ENCODE results near the gene SND1. TPM values are rescaled to one million over a fixed set of nuclear protein-coding genes. Genes with fewer than 3 reads are reported as not detected.

Gene SND1
- total RNA-seq, 1 experiment from 2014 or later, result 218 TPM

GRCh38 chr7:127870231-127870907, 218.4 kb downstream of the SND1 start:
- no peaks in the 10 kb centered on the region for H3K27me3 Mint-ChIP-seq (ENCODE audit: low read depth)
- no peaks in the 10 kb centered on the region for H3K27me3 ChIP-seq (ENCODE audit: insufficient read depth, low read length)
- H3K18ac ChIP-seq (ENCODE audit: insufficient read length, low read depth, low read length), result no peak overlapping the region
- no CpG with 5 or more reads among the region's 6 CpGs for WGBS (ENCODE audit: extremely low coverage, insufficient read length, low lambda C conversion rate)
- H3K56ac ChIP-seq (ENCODE audit: insufficient read length, low read depth, low read length), result no peak overlapping the region
- H3K4ac ChIP-seq (ENCODE audit: low read depth, low read length), result no peak overlapping the region
- peaks cover 22 to 27% of the 10 kb centered on the region in 2 experiments for H3K4me1 Mint-ChIP-seq
- H2BK15ac ChIP-seq (ENCODE audit: low read depth, low read length), result no peak overlapping the region
- no peak overlapping the region for H3K9ac ChIP-seq (ENCODE audit: extremely low read depth, insufficient read length, low read length)
- H3K9me3 ChIP-seq (ENCODE audit: control insufficient read depth, low read depth, low read length), result no peaks in the 10 kb centered on the region
- DNase-seq, result no peak
- H2AFZ ChIP-seq (ENCODE audit: low read length), result no peak overlapping the region
- H3K4me1 ChIP-seq (ENCODE audit: insufficient read depth, low read length), result 0 out of 2 replicates have a peak, but pooled peaks cover 6% of the 10 kb centered on the region
- no peaks in the 10 kb centered on the region for H3K23me2 ChIP-seq (ENCODE audit: insufficient read length, low read depth, low read length, poor library complexity, severe bottlenecking)
- no peak overlapping the region for H3K14ac ChIP-seq (ENCODE audit: insufficient read depth, low read length)
- no peak overlapping the region for H4K8ac ChIP-seq (replicated peaks; ENCODE audit: insufficient read length, low read depth, low read length)
- no peak overlapping the region for H3K4me2 ChIP-seq (ENCODE audit: insufficient read depth, insufficient read length, low read length)
- no peak overlapping the region for H2BK12ac ChIP-seq (ENCODE audit: insufficient read length, low read depth, low read length)
- H3K79me2 ChIP-seq (ENCODE audit: insufficient read depth, low read length), result no peaks in the 10 kb centered on the region
- no peak overlapping the region for H3K23ac ChIP-seq (ENCODE audit: insufficient read length, low read depth, low read length)
- no peak overlapping the region for H3T11ph ChIP-seq (ENCODE audit: low read length)
- H2BK120ac ChIP-seq (ENCODE audit: low read depth, low read length, poor library complexity, severe bottlenecking), result no peak overlapping the region
- no peaks in the 10 kb centered on the region for H4K20me1 ChIP-seq (ENCODE audit: control insufficient read depth, insufficient read depth, insufficient read length)
- no peaks in the 10 kb centered on the region; a peak in 1 of 7 replicates for H3K36me3 Mint-ChIP-seq (ENCODE audit: insufficient read depth in 1 of 3, low read depth in 3 of 3)
- H2BK20ac ChIP-seq (ENCODE audit: low read depth, low read length, poor library complexity, severe bottlenecking), result no peak overlapping the region
- no peak overlapping the region for H3K4me3 Mint-ChIP-seq
- no peak overlapping the region for H2AK5ac ChIP-seq (ENCODE audit: insufficient read length, low read length)
- H2BK5ac ChIP-seq (ENCODE audit: insufficient read length, low read length), result no peak overlapping the region
- TF ChIP-seq CTCF (conservative IDR thresholded peaks at IDR 0.05), result no peak
- no peak overlapping the region for H4K91ac ChIP-seq (ENCODE audit: insufficient read length, low read depth, low read length)
- H3K9me3 Mint-ChIP-seq, result no peaks in the 10 kb centered on the region
- no peak overlapping the region for H3K27ac Mint-ChIP-seq
- H3K27ac ChIP-seq (ENCODE audit: insufficient read length, low read depth, low read length), result no peak overlapping the region
- H4K5ac ChIP-seq (ENCODE audit: insufficient read length, low read depth, low read length), result no peak overlapping the region
- H3K79me1 ChIP-seq (ENCODE audit: insufficient read depth, low read depth, low read length, poor library complexity, severe bottlenecking), result no peaks in the 10 kb centered on the region

All from H9 (cell line).